B cell (primary cell): ENCODE data around the gene DYNLL2. TPM values are rescaled to one million over a fixed set of nuclear protein-coding genes. Genes with fewer than 3 reads are reported as not detected.

Source experiments
- ATAC-seq: fragments of 200-7000 bp; cut with Tn5 transposase; one replicate; pipeline ENCODE4 v1.10.0; 2021; ENCODE audit warnings: low read depth, mild to moderate bottlenecking, moderate number of reproducible peaks, moderate library complexity
- CTCF ChIA-PET: fragments of 350-600 bp; sonication (Branson Sonifier 250); formaldehyde crosslinking; loops from one replicate; lab custom pipeline; 2021; ENCODE audit warnings: antibody characterized with exemption, inconsistent platforms; lab: Charles Lee
- POLR2A ChIA-PET: fragments of 350-600 bp; sonication (Branson Sonifier 250); formaldehyde crosslinking; loops from one replicate; lab custom pipeline; 2021; ENCODE audit warnings: antibody characterized with exemption; lab: Charles Lee
- DNase-seq: peaks from one replicate; pipeline ENCODE4 v3.0.0; 2013
- H2AFZ ChIP-seq: 2 replicates; pipeline ENCODE4 v1.6.1; 2012; ENCODE audit warnings: mild to moderate bottlenecking, low read depth, low read length; ENCODE audit not compliant: insufficient read depth, poor library complexity, severe bottlenecking
- H3K27ac ChIP-seq, 2 donors: 1 replicate in 1 of 2; 2 replicates in 1 of 2; pipeline ENCODE4 v1.5.1; 2012 to 2013; ENCODE audit warnings: low read length in 2 of 2, mild to moderate bottlenecking in 2 of 2, moderate library complexity in 1 of 2
- H3K27me3 ChIP-seq, 4 experiments: fragments of 200-600 bp in 1 of 4; sonication (generic) in 1 of 4; replicated peaks in 1 of 4; 1 replicate in 2 of 4; 2 replicates in 2 of 4; pipeline versions ENCODE4 v1.6.1 to v1.7.0; 2013 to 2016; ENCODE audit warnings: low read length in 3 of 4, mild to moderate bottlenecking in 2 of 4, mixed read lengths in 1 of 4, moderate library complexity in 1 of 4; ENCODE audit not compliant: insufficient read depth in 4 of 4, control insufficient read depth in 3 of 4; ENCODE audit errors: control extremely low read depth in 1 of 4
- H3K36me3 ChIP-seq, 2 experiments: replicated peaks in 1 of 2; 1 replicate in 1 of 2; 2 replicates in 1 of 2; pipeline versions ENCODE4 v1.6.1 to v1.7.1; 2013; ENCODE audit warnings: low read length in 1 of 2; ENCODE audit not compliant: insufficient read depth in 2 of 2, control insufficient read depth in 1 of 2; ENCODE audit errors: control extremely low read depth in 1 of 2, extremely low read depth in 1 of 2
- H3K4me1 ChIP-seq, 2 donors: fragments of 200-600 bp in 1 of 2; sonication (generic) in 1 of 2; 1 replicate in 1 of 2; 2 replicates in 1 of 2; pipeline versions ENCODE4 v1.5.1 to v1.6.1; 2013 to 2017; ENCODE audit warnings: low read length in 2 of 2; ENCODE audit not compliant: control insufficient read depth in 2 of 2, insufficient read depth in 2 of 2
- H3K4me2 ChIP-seq: replicated peaks from 2 replicates; pipeline ENCODE3; 2012; ENCODE audit warnings: mild to moderate bottlenecking, low read depth, low read length; ENCODE audit not compliant: poor library complexity, severe bottlenecking
- H3K4me3 ChIP-seq, 5 experiments: fragments of 200-600 bp in 1 of 5; sonication (generic) in 1 of 5; 1 replicate in 3 of 5; 2 replicates in 2 of 5; pipeline versions ENCODE4 v1.5.1 to v1.7.0; 2011 to 2016; ENCODE audit warnings: low read length in 4 of 5, mild to moderate bottlenecking in 4 of 5, low read depth in 2 of 5, control low read depth in 1 of 5, moderate library complexity in 1 of 5; ENCODE audit not compliant: insufficient read depth in 1 of 5; ENCODE audit errors: control extremely low read depth in 1 of 5, extremely low read depth in 1 of 5
- H3K79me2 ChIP-seq: fragments of 200-600 bp; sonication (generic); one replicate; pipeline ENCODE4 v1.6.0; 2016; ENCODE audit warnings: low read length; ENCODE audit not compliant: control insufficient read depth, insufficient read depth
- H3K9ac ChIP-seq: fragments of 200-600 bp; sonication (generic); 2 replicates; pipeline ENCODE4 v1.6.1; 2017; ENCODE audit warnings: mild to moderate bottlenecking, low read length, moderate library complexity
- H3K9me3 ChIP-seq, 3 donors: one replicate each; pipeline versions ENCODE4 v1.6.1 to v1.7.1; 2013; ENCODE audit warnings: low read length in 2 of 3; ENCODE audit not compliant: control insufficient read depth in 2 of 3, insufficient read depth in 1 of 3; ENCODE audit errors: control extremely low read depth in 1 of 3
- H4K20me1 ChIP-seq: 2 replicates; pipeline ENCODE4 v1.6.0; 2012; ENCODE audit warnings: mild to moderate bottlenecking, low read length; ENCODE audit not compliant: insufficient read depth, control insufficient read depth, poor library complexity, severe bottlenecking
- H3K27ac Mint-ChIP-seq: one replicate; pipeline ENCODE4 v1.8.0; 2021; ENCODE audit warnings: mixed read lengths
- H3K27me3 Mint-ChIP-seq: one replicate; pipeline ENCODE4 v1.8.0; 2021; ENCODE audit warnings: mixed read lengths
- H3K4me1 Mint-ChIP-seq: one replicate; pipeline ENCODE4 v1.8.0; 2021; ENCODE audit warnings: mixed read lengths
- H3K4me3 Mint-ChIP-seq: one replicate; pipeline ENCODE4 v1.8.0; 2021; ENCODE audit warnings: mixed read lengths
- H3K9me3 Mint-ChIP-seq: one replicate; pipeline ENCODE4 v1.8.0; 2022; ENCODE audit warnings: mixed read lengths; ENCODE audit not compliant: insufficient read depth
- CTCF ChIP-seq: fragments of 200-600 bp; IDR thresholded peaks from one replicate; pipeline ENCODE4 v1.8.0; 2022; ENCODE audit warnings: antibody characterized with exemption, mild to moderate bottlenecking
- EZH2 ChIP-seq: IDR thresholded peaks from 2 replicates; pipeline ENCODE4 v1.6.1; 2012; ENCODE audit warnings: borderline replicate concordance, low read depth, mild to moderate bottlenecking, moderate library complexity, low read length; ENCODE audit not compliant: insufficient read depth, poor library complexity, severe bottlenecking
- WGBS: methylation state at CpG from one replicate; pipeline ENCODE4 v1.1.5; 2013; ENCODE audit warnings: missing lambda C conversion rate; ENCODE audit not compliant: insufficient coverage; 5-methylcytosine and 5-hydroxymethylcytosine counted together
- intact Hi-C: fragments of 100-400 bp; cut with micrococcal nuclease; formaldehyde crosslinking; loops from one replicate; pipeline ENCODE4 v1.10.0; 2022
- polyA plus RNA-seq: library from polyadenylated mRNA; depleted of rRNA; stranded (reverse); fragments of >200 nt; gene quantifications from 2 replicates; pipeline ENCODE4 v1.2.3, GENCODE V29; 2012
- total RNA-seq, 2 donors: library from RNA; stranded (reverse); fragments of 120-200 nt in 1 of 2; gene quantifications; 1 replicate in 1 of 2; 2 replicates in 1 of 2; pipeline versions ENCODE4 v1.2.3 to v1.2.4, GENCODE V29; 2013 to 2022

Gene DYNLL2
- total and polyA plus RNA-seq, 2 donors (not counting 1 experiment from before 2014, with no cell fraction given) = 10.1 to 25.2 TPM

GRCh38 chr17:58050966-58051365 lies 32.3 kb upstream of the DYNLL2 start:
- H3K4me2 ChIP-seq = no peak overlapping the region
- ATAC-seq = no peak
- H3K36me3 ChIP-seq = no peaks in the 10 kb centered on the region
- no peaks in the 10 kb centered on the region for H3K4me1 ChIP-seq
- DNase-seq = no peak
- no peaks in the 10 kb centered on the region for H4K20me1 ChIP-seq
- no peaks in the 10 kb centered on the region for H3K9me3 ChIP-seq
- WGBS = no CpG with 5 or more reads among the region's 2 CpGs
- H3K27me3 ChIP-seq = no peaks in the 10 kb centered on the region
- no peak overlapping the region for H2AFZ ChIP-seq
- Mint-ChIP-seq H3K4me1 (no peaks in the 10 kb centered on the region), H3K4me3 (no peak overlapping the region), H3K27ac (no peak overlapping the region), H3K27me3 (peaks cover 32% of the 10 kb centered on the region), H3K9me3 (no peaks in the 10 kb centered on the region)
- H3K9ac ChIP-seq = no peak overlapping the region
- H3K79me2 ChIP-seq = no peaks in the 10 kb centered on the region
- intact Hi-C loops = no loop called here
- no peak for TF ChIP-seq CTCF
- no peak for TF ChIP-seq EZH2
- ChIA-PET POLR2A (no interaction called here), CTCF (interaction anchor here (0.5 kb wide), 1 partner anchor 11 kb away, joined by 4 read pairs; no protein-coding TSS in a partner anchor)
- H3K4me3 ChIP-seq = no peak overlapping the region
- no peak overlapping the region for H3K27ac ChIP-seq

- intact Hi-C loops = no loop called here
- Mint-ChIP-seq H3K27me3 (peaks cover 28% of the 10 kb centered on the region), H3K9me3 (no peaks in the 10 kb centered on the region), H3K4me1 (no peaks in the 10 kb centered on the region), H3K4me3 (no peak overlapping the region), H3K27ac (no peak overlapping the region)
- Histone ChIP-seq H3K27me3 (no peaks in the 10 kb centered on the region), H3K4me2 (no peak overlapping the region), H3K79me2 (no peaks in the 10 kb centered on the region), H2AFZ (no peak overlapping the region), H3K4me3 (no peak overlapping the region), H3K9me3 (no peaks in the 10 kb centered on the region), H3K27ac (no peak overlapping the region), H3K9ac (no peak overlapping the region), H3K36me3 (no peaks in the 10 kb centered on the region), H3K4me1 (no peaks in the 10 kb centered on the region), H4K20me1 (no peaks in the 10 kb centered on the region)
- ATAC-seq = no peak
- no CpG with 5 or more reads among the region's 1 CpG for WGBS
- POLR2A ChIA-PET = no interaction called here
- DNase-seq = no peak
- TF ChIP-seq CTCF (no peak), EZH2 (no peak)
- CTCF ChIA-PET = no interaction called here
Measured at GRCh38 chr17:58051468-58051867, 31.8 kb upstream of the DYNLL2 start.
